ENCODE data around the gene DOCK9. TPM values are rescaled to one million over a fixed set of nuclear protein-coding genes. Genes with fewer than 3 reads are reported as not detected.

DOCK9 gene
- total and polyA plus RNA-seq, 2 experiments from 2014 or later: 8.5 to 57.7 TPM

- TF ChIP-seq, protein P1, sequence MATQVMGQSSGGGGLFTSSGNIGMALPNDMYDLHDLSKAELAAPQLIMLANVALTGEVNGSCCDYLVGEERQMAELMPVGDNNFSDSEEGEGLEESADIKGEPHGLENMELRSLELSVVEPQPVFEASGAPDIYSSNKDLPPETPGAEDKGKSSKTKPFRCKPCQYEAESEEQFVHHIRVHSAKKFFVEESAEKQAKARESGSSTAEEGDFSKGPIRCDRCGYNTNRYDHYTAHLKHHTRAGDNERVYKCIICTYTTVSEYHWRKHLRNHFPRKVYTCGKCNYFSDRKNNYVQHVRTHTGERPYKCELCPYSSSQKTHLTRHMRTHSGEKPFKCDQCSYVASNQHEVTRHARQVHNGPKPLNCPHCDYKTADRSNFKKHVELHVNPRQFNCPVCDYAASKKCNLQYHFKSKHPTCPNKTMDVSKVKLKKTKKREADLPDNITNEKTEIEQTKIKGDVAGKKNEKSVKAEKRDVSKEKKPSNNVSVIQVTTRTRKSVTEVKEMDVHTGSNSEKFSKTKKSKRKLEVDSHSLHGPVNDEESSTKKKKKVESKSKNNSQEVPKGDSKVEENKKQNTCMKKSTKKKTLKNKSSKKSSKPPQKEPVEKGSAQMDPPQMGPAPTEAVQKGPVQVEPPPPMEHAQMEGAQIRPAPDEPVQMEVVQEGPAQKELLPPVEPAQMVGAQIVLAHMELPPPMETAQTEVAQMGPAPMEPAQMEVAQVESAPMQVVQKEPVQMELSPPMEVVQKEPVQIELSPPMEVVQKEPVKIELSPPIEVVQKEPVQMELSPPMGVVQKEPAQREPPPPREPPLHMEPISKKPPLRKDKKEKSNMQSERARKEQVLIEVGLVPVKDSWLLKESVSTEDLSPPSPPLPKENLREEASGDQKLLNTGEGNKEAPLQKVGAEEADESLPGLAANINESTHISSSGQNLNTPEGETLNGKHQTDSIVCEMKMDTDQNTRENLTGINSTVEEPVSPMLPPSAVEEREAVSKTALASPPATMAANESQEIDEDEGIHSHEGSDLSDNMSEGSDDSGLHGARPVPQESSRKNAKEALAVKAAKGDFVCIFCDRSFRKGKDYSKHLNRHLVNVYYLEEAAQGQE (IDR thresholded peaks at IDR 0.05; ENCODE audit: unreplicated experiment): no peak
- no peak for TF ChIP-seq NANOG (IDR thresholded peaks at IDR 0.05; ENCODE audit: borderline replicate concordance)
- no peak for TF ChIP-seq JUNB (IDR thresholded peaks at IDR 0.05; ENCODE audit: unreplicated experiment)
- no peak for TF ChIP-seq POLR2AphosphoS5 (IDR thresholded peaks at IDR 0.05; ENCODE audit: low read depth)
These were observed 35.4 kb downstream of the DOCK9 start (continued) for GRCh38 chr13:98942485-98942884.

- Histone ChIP-seq H3K27ac (ENCODE audit: low read depth) (no peak overlapping the region), H4K20me1 (replicated peaks; ENCODE audit: insufficient read depth) (no peaks in the 10 kb centered on the region), H3K27me3 (ENCODE audit: insufficient read depth) (no peaks in the 10 kb centered on the region), H3K4me3 (no peak overlapping the region), H3K9me2 (ENCODE audit: insufficient read depth) (0 out of 2 replicates have a peak, but pooled peaks cover 3% of the 10 kb centered on the region), H2AFZ (no peak overlapping the region), H3K4me2 (no peak overlapping the region), H3F3A (replicated peaks; ENCODE audit: low read depth) (no peaks in the 10 kb centered on the region), H3K36me3 (ENCODE audit: insufficient read depth) (no peaks in the 10 kb centered on the region), H3K79me2 (replicated peaks; ENCODE audit: insufficient read depth) (no peaks in the 10 kb centered on the region), H3K4me1 (ENCODE audit: insufficient read depth) (peaks cover 30% of the 10 kb centered on the region)
- no peak overlapping the region for H3K27ac Mint-ChIP-seq
- H3K27me3 Mint-ChIP-seq (ENCODE audit: insufficient read depth, low read depth, poor library complexity): no peaks in the 10 kb centered on the region
- no peak for DNase-seq (ENCODE audit: low spot score)
- H3K9me3 Mint-ChIP-seq: no peaks in the 10 kb centered on the region
- H3K4me1 Mint-ChIP-seq: peaks cover 49% of the 10 kb centered on the region
- no peak overlapping the region for H3K4me3 Mint-ChIP-seq
- no peaks in the 10 kb centered on the region for H3K36me3 Mint-ChIP-seq (ENCODE audit: low read depth)
- no peak for ATAC-seq
- no peak for TF ChIP-seq EZH2phosphoT487 (IDR thresholded peaks at IDR 0.05; ENCODE audit: unreplicated experiment)
- TF ChIP-seq ZNF114 (CRISPR knock-in tag; IDR thresholded peaks at IDR 0.05): no peak
- TF ChIP-seq, protein P2, sequence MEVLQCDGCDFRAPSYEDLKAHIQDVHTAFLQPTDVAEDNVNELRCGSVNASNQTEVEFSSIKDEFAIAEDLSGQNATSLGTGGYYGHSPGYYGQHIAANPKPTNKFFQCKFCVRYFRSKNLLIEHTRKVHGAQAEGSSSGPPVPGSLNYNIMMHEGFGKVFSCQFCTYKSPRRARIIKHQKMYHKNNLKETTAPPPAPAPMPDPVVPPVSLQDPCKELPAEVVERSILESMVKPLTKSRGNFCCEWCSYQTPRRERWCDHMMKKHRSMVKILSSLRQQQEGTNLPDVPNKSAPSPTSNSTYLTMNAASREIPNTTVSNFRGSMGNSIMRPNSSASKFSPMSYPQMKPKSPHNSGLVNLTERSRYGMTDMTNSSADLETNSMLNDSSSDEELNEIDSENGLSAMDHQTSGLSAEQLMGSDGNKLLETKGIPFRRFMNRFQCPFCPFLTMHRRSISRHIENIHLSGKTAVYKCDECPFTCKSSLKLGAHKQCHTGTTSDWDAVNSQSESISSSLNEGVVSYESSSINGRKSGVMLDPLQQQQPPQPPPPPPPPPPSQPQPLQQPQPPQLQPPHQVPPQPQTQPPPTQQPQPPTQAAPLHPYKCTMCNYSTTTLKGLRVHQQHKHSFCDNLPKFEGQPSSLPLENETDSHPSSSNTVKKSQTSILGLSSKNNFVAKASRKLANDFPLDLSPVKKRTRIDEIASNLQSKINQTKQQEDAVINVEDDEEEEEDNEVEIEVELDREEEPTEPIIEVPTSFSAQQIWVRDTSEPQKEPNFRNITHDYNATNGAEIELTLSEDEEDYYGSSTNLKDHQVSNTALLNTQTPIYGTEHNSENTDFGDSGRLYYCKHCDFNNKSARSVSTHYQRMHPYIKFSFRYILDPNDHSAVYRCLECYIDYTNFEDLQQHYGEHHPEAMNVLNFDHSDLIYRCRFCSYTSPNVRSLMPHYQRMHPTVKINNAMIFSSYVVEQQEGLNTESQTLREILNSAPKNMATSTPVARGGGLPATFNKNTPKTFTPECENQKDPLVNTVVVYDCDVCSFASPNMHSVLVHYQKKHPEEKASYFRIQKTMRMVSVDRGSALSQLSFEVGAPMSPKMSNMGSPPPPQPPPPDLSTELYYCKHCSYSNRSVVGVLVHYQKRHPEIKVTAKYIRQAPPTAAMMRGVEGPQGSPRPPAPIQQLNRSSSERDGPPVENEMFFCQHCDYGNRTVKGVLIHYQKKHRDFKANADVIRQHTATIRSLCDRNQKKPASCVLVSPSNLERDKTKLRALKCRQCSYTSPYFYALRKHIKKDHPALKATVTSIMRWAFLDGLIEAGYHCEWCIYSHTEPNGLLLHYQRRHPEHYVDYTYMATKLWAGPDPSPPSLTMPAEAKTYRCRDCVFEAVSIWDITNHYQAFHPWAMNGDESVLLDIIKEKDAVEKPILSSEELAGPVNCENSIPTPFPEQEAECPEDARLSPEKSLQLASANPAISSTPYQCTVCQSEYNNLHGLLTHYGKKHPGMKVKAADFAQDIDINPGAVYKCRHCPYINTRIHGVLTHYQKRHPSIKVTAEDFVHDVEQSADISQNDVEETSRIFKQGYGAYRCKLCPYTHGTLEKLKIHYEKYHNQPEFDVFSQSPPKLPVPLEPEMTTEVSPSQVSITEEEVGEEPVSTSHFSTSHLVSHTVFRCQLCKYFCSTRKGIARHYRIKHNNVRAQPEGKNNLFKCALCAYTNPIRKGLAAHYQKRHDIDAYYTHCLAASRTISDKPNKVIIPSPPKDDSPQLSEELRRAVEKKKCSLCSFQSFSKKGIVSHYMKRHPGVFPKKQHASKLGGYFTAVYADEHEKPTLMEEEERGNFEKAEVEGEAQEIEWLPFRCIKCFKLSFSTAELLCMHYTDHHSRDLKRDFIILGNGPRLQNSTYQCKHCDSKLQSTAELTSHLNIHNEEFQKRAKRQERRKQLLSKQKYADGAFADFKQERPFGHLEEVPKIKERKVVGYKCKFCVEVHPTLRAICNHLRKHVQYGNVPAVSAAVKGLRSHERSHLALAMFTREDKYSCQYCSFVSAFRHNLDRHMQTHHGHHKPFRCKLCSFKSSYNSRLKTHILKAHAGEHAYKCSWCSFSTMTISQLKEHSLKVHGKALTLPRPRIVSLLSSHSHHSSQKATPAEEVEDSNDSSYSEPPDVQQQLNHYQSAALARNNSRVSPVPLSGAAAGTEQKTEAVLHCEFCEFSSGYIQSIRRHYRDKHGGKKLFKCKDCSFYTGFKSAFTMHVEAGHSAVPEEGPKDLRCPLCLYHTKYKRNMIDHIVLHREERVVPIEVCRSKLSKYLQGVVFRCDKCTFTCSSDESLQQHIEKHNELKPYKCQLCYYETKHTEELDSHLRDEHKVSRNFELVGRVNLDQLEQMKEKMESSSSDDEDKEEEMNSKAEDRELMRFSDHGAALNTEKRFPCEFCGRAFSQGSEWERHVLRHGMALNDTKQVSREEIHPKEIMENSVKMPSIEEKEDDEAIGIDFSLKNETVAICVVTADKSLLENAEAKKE (CRISPR knock-in tag; IDR thresholded peaks at IDR 0.05): no peak
- TF ChIP-seq POLR2AphosphoS5 (IDR thresholded peaks at IDR 0.05; ENCODE audit: low read depth): no peak
- TF ChIP-seq EZH2 (IDR thresholded peaks at IDR 0.05; ENCODE audit: low read depth, unreplicated experiment): no peak
- no peak for TF ChIP-seq ETS1 (IDR thresholded peaks at IDR 0.05)
- TF ChIP-seq NANOG (IDR thresholded peaks at IDR 0.05; ENCODE audit: borderline replicate concordance): no peak
- no peak for TF ChIP-seq JUNB (IDR thresholded peaks at IDR 0.05; ENCODE audit: unreplicated experiment)
- no peak for TF ChIP-seq STAT1 (IDR thresholded peaks at IDR 0.05; ENCODE audit: unreplicated experiment)
- no peak for TF ChIP-seq CREB1 (CRISPR knock-in tag; IDR thresholded peaks at IDR 0.05; ENCODE audit: low read depth)
- no peak for TF ChIP-seq ZNF331 (CRISPR knock-in tag; IDR thresholded peaks at IDR 0.05; ENCODE audit: low read depth)
- TF ChIP-seq, protein P3, sequence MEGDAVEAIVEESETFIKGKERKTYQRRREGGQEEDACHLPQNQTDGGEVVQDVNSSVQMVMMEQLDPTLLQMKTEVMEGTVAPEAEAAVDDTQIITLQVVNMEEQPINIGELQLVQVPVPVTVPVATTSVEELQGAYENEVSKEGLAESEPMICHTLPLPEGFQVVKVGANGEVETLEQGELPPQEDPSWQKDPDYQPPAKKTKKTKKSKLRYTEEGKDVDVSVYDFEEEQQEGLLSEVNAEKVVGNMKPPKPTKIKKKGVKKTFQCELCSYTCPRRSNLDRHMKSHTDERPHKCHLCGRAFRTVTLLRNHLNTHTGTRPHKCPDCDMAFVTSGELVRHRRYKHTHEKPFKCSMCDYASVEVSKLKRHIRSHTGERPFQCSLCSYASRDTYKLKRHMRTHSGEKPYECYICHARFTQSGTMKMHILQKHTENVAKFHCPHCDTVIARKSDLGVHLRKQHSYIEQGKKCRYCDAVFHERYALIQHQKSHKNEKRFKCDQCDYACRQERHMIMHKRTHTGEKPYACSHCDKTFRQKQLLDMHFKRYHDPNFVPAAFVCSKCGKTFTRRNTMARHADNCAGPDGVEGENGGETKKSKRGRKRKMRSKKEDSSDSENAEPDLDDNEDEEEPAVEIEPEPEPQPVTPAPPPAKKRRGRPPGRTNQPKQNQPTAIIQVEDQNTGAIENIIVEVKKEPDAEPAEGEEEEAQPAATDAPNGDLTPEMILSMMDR (conservative IDR thresholded peaks at IDR 0.05; ENCODE audit: low read depth in 2 of 2): no peak
These were observed 36.3 kb downstream of the DOCK9 start for GRCh38 chr13:98941536-98941935.
